Neutrophil (primary cell): ENCODE measurements around the gene TEX48.

Experiments used
- H3K27ac ChIP-seq: fragments of 200-600 bp; sonication (generic); 2 replicates; pipeline ENCODE4 v1.5.1; 2016; ENCODE audit warnings: mild to moderate bottlenecking, moderate library complexity
- H3K27me3 ChIP-seq: fragments of 200-600 bp; sonication (generic); 2 replicates; pipeline ENCODE4 v1.6.0; 2016; ENCODE audit warnings: mild to moderate bottlenecking
- H3K36me3 ChIP-seq: fragments of 200-600 bp; sonication (generic); 2 replicates; pipeline ENCODE4 v1.5.1; 2017
- H3K4me1 ChIP-seq, 2 experiments: fragments of 200-600 bp in 1 of 2; sonication (generic) in 1 of 2; 1 replicate in 1 of 2; 2 replicates in 1 of 2; pipeline versions ENCODE4 v1.5.1 to v1.6.1; 2013 to 2016; ENCODE audit warnings: low read depth in 1 of 2, low read length in 1 of 2, mild to moderate bottlenecking in 1 of 2, moderate library complexity in 1 of 2; ENCODE audit not compliant: control insufficient read depth in 1 of 2, insufficient read depth in 1 of 2
- H3K4me3 ChIP-seq, 2 experiments: fragments of 200-600 bp in 1 of 2; sonication (generic) in 1 of 2; 1 replicate in 1 of 2; 2 replicates in 1 of 2; pipeline ENCODE4 v1.5.1; 2013 to 2016; ENCODE audit warnings: low read depth in 1 of 2, low read length in 1 of 2, mild to moderate bottlenecking in 1 of 2, moderate library complexity in 1 of 2
- H3K9me3 ChIP-seq: fragments of 200-600 bp; sonication (generic); 2 replicates; pipeline ENCODE4 v1.5.1; 2016
- TF ChIP-seq, protein P1 (sequence below): fragments of 200-600 bp; sonication (generic); IDR thresholded peaks from 2 replicates; pipeline ENCODE4 v1.5.1; 2016; ENCODE audit warnings: antibody characterized with exemption

TEX48 gene

DNA sequence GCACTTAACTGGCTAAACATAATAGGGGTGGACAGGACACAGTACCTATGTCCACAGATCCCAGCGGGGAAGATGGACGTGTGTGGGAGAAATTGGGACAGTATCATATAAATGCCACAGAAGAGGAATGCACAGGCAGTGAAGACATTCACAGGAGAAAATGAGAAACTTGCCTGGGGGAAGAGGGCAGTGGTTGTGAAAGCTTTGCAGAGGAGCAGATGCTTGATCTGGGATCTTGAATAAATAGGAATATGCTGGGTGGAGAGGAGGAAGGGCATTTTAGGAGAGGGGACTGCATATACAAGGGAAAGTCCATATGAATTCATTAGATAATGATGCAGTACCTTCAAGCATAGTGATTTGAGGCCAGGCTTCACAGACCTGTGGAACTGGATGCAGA lies 57.3 kb downstream of the TEX48 start:
- no peak overlapping the region for H3K27ac ChIP-seq
- no peaks in the 10 kb centered on the region for H3K27me3 ChIP-seq

GRCh38 chr9:114621975-114622609 lies 59.9 kb downstream of the TEX48 start:
- H3K27me3 ChIP-seq, result no peaks in the 10 kb centered on the region
- peaks cover 28 to 31% of the 10 kb centered on the region in 2 experiments for H3K4me1 ChIP-seq
- H3K36me3 ChIP-seq, result no peaks in the 10 kb centered on the region
- no peak overlapping the region for H3K27ac ChIP-seq
- TF ChIP-seq, protein P1, sequence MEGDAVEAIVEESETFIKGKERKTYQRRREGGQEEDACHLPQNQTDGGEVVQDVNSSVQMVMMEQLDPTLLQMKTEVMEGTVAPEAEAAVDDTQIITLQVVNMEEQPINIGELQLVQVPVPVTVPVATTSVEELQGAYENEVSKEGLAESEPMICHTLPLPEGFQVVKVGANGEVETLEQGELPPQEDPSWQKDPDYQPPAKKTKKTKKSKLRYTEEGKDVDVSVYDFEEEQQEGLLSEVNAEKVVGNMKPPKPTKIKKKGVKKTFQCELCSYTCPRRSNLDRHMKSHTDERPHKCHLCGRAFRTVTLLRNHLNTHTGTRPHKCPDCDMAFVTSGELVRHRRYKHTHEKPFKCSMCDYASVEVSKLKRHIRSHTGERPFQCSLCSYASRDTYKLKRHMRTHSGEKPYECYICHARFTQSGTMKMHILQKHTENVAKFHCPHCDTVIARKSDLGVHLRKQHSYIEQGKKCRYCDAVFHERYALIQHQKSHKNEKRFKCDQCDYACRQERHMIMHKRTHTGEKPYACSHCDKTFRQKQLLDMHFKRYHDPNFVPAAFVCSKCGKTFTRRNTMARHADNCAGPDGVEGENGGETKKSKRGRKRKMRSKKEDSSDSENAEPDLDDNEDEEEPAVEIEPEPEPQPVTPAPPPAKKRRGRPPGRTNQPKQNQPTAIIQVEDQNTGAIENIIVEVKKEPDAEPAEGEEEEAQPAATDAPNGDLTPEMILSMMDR, result no peak
- H3K9me3 ChIP-seq, result no peaks in the 10 kb centered on the region
- no peak overlapping the region for H3K4me3 ChIP-seq

More for the DNA sequence above, 57.3 kb downstream of the TEX48 start:
- TF ChIP-seq, protein P1, result no peak
- Histone ChIP-seq H3K4me3 (no peak overlapping the region), H3K9me3 (no peaks in the 10 kb centered on the region), H3K36me3 (no peaks in the 10 kb centered on the region), H3K4me1 (peaks cover 5 to 8% of the 10 kb centered on the region in 2 experiments)

- Histone ChIP-seq H3K4me1 (peaks cover 33 to 36% of the 10 kb centered on the region in 2 experiments), H3K36me3 (no peaks in the 10 kb centered on the region), H3K9me3 (no peaks in the 10 kb centered on the region), H3K27me3 (no peaks in the 10 kb centered on the region), H3K27ac (no peak overlapping the region), H3K4me3 (no peak overlapping the region)
- TF ChIP-seq, protein P1, result no peak
These were observed 60.4 kb downstream of the TEX48 start for GRCh38 chr9:114621561-114621960.

GRCh38 chr9:114619191-114619761 lies 62.7 kb downstream of the TEX48 start:
- H3K27me3 ChIP-seq, result no peaks in the 10 kb centered on the region
- H3K4me1 ChIP-seq, result peaks cover 35 to 37% of the 10 kb centered on the region in 2 experiments
- H3K27ac ChIP-seq, result peak overlapping the region; percentile 76
- H3K9me3 ChIP-seq, result no peaks in the 10 kb centered on the region
- TF ChIP-seq, protein P1, result no peak
- no peaks in the 10 kb centered on the region for H3K36me3 ChIP-seq
- H3K4me3 ChIP-seq, result peak overlapping the region; percentile 63 to 76

- peak overlapping the region; percentile 94 for H3K27ac ChIP-seq
- H3K36me3 ChIP-seq, result no peaks in the 10 kb centered on the region
- H3K9me3 ChIP-seq, result no peaks in the 10 kb centered on the region
- H3K4me3 ChIP-seq, result peak overlapping the region; percentile 26 to 31
- no peaks in the 10 kb centered on the region for H3K27me3 ChIP-seq
- TF ChIP-seq, protein P1, result no peak
- peaks cover 56% of the 10 kb centered on the region in 2 experiments for H3K4me1 ChIP-seq
These were observed 65.1 kb downstream of the TEX48 start for GRCh38 chr9:114616684-114617520.
